ENCODE measurements around the gene TENM4. TPM values are rescaled to one million over a fixed set of nuclear protein-coding genes. Genes with fewer than 3 reads are reported as not detected.

The TENM4 gene
- total RNA-seq, 1 experiment from 2014 or later, result 9.9 TPM

GRCh38 chr11:79291948-79292347, 148.9 kb downstream of the TENM4 start:
- CTCF ChIA-PET, result interaction anchor here (0.6 kb wide), 1 partner anchor 133 kb away, joined by 3 read pairs; no protein-coding TSS in a partner anchor
- BruUV-seq (replicated peaks), result no TSS peak

DNA sequence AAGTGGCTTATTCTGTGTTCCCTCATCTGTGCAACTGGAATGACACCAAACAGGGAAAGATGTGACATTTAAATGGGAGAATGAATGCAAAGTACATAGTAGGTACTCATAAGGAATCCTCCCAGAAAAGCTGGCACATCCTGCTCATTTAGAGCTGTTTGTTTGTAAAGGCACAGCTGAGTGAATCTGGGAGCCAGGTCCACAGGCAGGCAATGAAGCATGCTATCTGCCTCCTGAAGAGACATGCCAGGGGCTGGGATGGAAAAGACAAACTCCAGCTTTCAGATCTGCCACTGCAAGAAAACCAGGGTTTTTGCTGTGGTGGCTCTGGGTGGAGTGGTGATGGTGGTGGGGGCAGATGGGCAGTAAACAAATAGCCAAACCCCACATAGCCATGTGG, 150.1 kb downstream of the TENM4 start:
- Mint-ChIP-seq H3K9me3 (ENCODE audit: unreplicated experiment) (no peaks in the 10 kb centered on the region), H3K4me3 (ENCODE audit: unreplicated experiment) (no peak overlapping the region), H3K36me3 (ENCODE audit: insufficient read depth, unreplicated experiment) (no peaks in the 10 kb centered on the region), H3K27me3 (ENCODE audit: insufficient read depth, unreplicated experiment) (no peaks in the 10 kb centered on the region), H3K27ac (ENCODE audit: low read depth, unreplicated experiment) (no peak overlapping the region), H3K4me1 (ENCODE audit: insufficient read depth, unreplicated experiment) (peaks cover 2% of the 10 kb centered on the region)
- DNase-seq (ENCODE audit: unreplicated experiment), result no peak
- no TSS peak for BruUV-seq (replicated peaks)
- POLR2A ChIA-PET, result no interaction called here
- TF ChIP-seq, protein P1, sequence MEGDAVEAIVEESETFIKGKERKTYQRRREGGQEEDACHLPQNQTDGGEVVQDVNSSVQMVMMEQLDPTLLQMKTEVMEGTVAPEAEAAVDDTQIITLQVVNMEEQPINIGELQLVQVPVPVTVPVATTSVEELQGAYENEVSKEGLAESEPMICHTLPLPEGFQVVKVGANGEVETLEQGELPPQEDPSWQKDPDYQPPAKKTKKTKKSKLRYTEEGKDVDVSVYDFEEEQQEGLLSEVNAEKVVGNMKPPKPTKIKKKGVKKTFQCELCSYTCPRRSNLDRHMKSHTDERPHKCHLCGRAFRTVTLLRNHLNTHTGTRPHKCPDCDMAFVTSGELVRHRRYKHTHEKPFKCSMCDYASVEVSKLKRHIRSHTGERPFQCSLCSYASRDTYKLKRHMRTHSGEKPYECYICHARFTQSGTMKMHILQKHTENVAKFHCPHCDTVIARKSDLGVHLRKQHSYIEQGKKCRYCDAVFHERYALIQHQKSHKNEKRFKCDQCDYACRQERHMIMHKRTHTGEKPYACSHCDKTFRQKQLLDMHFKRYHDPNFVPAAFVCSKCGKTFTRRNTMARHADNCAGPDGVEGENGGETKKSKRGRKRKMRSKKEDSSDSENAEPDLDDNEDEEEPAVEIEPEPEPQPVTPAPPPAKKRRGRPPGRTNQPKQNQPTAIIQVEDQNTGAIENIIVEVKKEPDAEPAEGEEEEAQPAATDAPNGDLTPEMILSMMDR (IDR thresholded peaks at IDR 0.05; ENCODE audit: unreplicated experiment), result no peak
- CTCF ChIA-PET, result interaction anchor here (0.6 to 0.7 kb wide), 2 partner anchors 18 to 1863 kb away, joined by 3 to 4 read pairs; no protein-coding TSS in a partner anchor
- intact Hi-C loops (cut with micrococcal nuclease), result no loop called here

More at GRCh38 chr11:79291948-79292347, 148.9 kb downstream of the TENM4 start:
- H3K27me3 Mint-ChIP-seq (ENCODE audit: insufficient read depth, unreplicated experiment), result no peaks in the 10 kb centered on the region
- intact Hi-C loops (cut with micrococcal nuclease), result no loop called here
- POLR2A ChIA-PET, result no interaction called here
- no peaks in the 10 kb centered on the region for H3K36me3 Mint-ChIP-seq (ENCODE audit: insufficient read depth, unreplicated experiment)
- DNase-seq (ENCODE audit: unreplicated experiment), result no peak
- TF ChIP-seq, protein P1 (IDR thresholded peaks at IDR 0.05; ENCODE audit: unreplicated experiment), result no peak
- H3K9me3 Mint-ChIP-seq (ENCODE audit: unreplicated experiment), result no peaks in the 10 kb centered on the region
- H3K4me3 Mint-ChIP-seq (ENCODE audit: unreplicated experiment), result no peak overlapping the region
- H3K4me1 Mint-ChIP-seq (ENCODE audit: insufficient read depth, unreplicated experiment), result no peaks in the 10 kb centered on the region
- H3K27ac Mint-ChIP-seq (ENCODE audit: low read depth, unreplicated experiment), result no peak overlapping the region

- POLR2A ChIA-PET, result no interaction called here
- Mint-ChIP-seq H3K27ac (ENCODE audit: low read depth, unreplicated experiment) (no peak overlapping the region), H3K27me3 (ENCODE audit: insufficient read depth, unreplicated experiment) (no peaks in the 10 kb centered on the region)
Measured at GRCh38 chr11:79287952-79288351, 152.9 kb downstream of the TENM4 start.

GRCh38 chr11:79285756-79286155, 155.1 kb downstream of the TENM4 start:
- no peak overlapping the region for H3K27ac Mint-ChIP-seq (ENCODE audit: low read depth, unreplicated experiment)
- DNase-seq (ENCODE audit: unreplicated experiment), result no peak
- ChIA-PET POLR2A (no interaction called here), CTCF (no interaction called here)
- intact Hi-C loops (cut with micrococcal nuclease), result no loop called here
- no peaks in the 10 kb centered on the region for H3K9me3 Mint-ChIP-seq (ENCODE audit: unreplicated experiment)
- no peak overlapping the region for H3K4me3 Mint-ChIP-seq (ENCODE audit: unreplicated experiment)
- no peaks in the 10 kb centered on the region for H3K27me3 Mint-ChIP-seq (ENCODE audit: insufficient read depth, unreplicated experiment)
- no peaks in the 10 kb centered on the region for H3K36me3 Mint-ChIP-seq (ENCODE audit: insufficient read depth, unreplicated experiment)
- no TSS peak for BruUV-seq (replicated peaks)
- peaks cover 6% of the 10 kb centered on the region for H3K4me1 Mint-ChIP-seq (ENCODE audit: insufficient read depth, unreplicated experiment)
- TF ChIP-seq, protein P1 (IDR thresholded peaks at IDR 0.05; ENCODE audit: unreplicated experiment), result no peak

More at GRCh38 chr11:79287952-79288351, 152.9 kb downstream of the TENM4 start:
- Mint-ChIP-seq H3K4me1 (ENCODE audit: insufficient read depth, unreplicated experiment) (peaks cover 6% of the 10 kb centered on the region), H3K9me3 (ENCODE audit: unreplicated experiment) (no peaks in the 10 kb centered on the region), H3K36me3 (ENCODE audit: insufficient read depth, unreplicated experiment) (no peaks in the 10 kb centered on the region), H3K4me3 (ENCODE audit: unreplicated experiment) (no peak overlapping the region)
- CTCF ChIA-PET, result interaction anchor here (0.6 kb wide), 1 partner anchor 164 kb away, joined by 3 read pairs; no protein-coding TSS in a partner anchor
- intact Hi-C loops (cut with micrococcal nuclease), result no loop called here
- BruUV-seq (replicated peaks), result no TSS peak
- peak; percentile 13 for DNase-seq (ENCODE audit: unreplicated experiment)
- TF ChIP-seq, protein P1 (IDR thresholded peaks at IDR 0.05; ENCODE audit: unreplicated experiment), result no peak

All from MCF 10A (cell line).